Activated CD8-positive, alpha-beta T cell treated with anti-CD3 and anti-CD28 coated beads for 36 hours (primary cell): Measurements from ENCODE around the gene VSTM4. TPM values are rescaled to one million over a fixed set of nuclear protein-coding genes. Genes with fewer than 3 reads are reported as not detected.

ENCODE experiments used
- ATAC-seq: fragments of 200-7000 bp; cut with Tn5 transposase; one replicate; pipeline ENCODE4 v1.10.0; 2021; ENCODE audit warnings: mild to moderate bottlenecking, moderate library complexity
- CTCF ChIA-PET: fragments of 350-600 bp; sonication (Branson Sonifier 250); formaldehyde crosslinking; loops from one replicate; lab custom pipeline; 2021; ENCODE audit warnings: antibody characterized with exemption; lab: Charles Lee
- POLR2A ChIA-PET: fragments of 350-600 bp; sonication (Branson Sonifier 250); formaldehyde crosslinking; loops from one replicate; lab custom pipeline; 2021; ENCODE audit warnings: antibody characterized with exemption; lab: Charles Lee
- DNase-seq: peaks from one replicate; pipeline ENCODE4 v3.0.0-alpha.2; 2020
- H3K27ac Mint-ChIP-seq: one replicate; pipeline ENCODE4 v1.8.0; 2021; ENCODE audit warnings: mild to moderate bottlenecking, mixed read lengths
- H3K27me3 Mint-ChIP-seq: one replicate; pipeline ENCODE4 v1.8.0; 2021; ENCODE audit warnings: mixed read lengths
- H3K36me3 Mint-ChIP-seq: one replicate; pipeline ENCODE4 v1.8.0; 2021; ENCODE audit warnings: low read depth, mixed read lengths
- H3K4me1 Mint-ChIP-seq: one replicate; pipeline ENCODE4 v1.8.0; 2021; ENCODE audit warnings: low read depth, mixed read lengths
- H3K4me3 Mint-ChIP-seq: one replicate; pipeline ENCODE4 v1.8.0; 2021; ENCODE audit warnings: mild to moderate bottlenecking, moderate library complexity, mixed read lengths
- H3K9me3 Mint-ChIP-seq: one replicate; pipeline ENCODE4 v1.8.0; 2021; ENCODE audit warnings: mixed read lengths
- CTCF ChIP-seq: fragments of 200-600 bp; IDR thresholded peaks from one replicate; pipeline ENCODE4 v1.8.0; 2022; ENCODE audit warnings: antibody characterized with exemption, mild to moderate bottlenecking
- intact Hi-C: fragments of 100-400 bp; cut with micrococcal nuclease; formaldehyde crosslinking; loops from one replicate; pipeline ENCODE4 v1.10.0; 2022
- microRNA-seq: library from miRNA; unstranded; fragments of <30 nt; microRNA quantifications from one replicate; pipeline ENCODE4 v1.2.0, GENCODE V29; 2022; ENCODE audit warnings: borderline microRNAs expressed, borderline replicate concordance
- total RNA-seq, 2 experiments: library from RNA; stranded (reverse); gene quantifications; one replicate each; pipeline ENCODE4 v1.2.3, GENCODE V29; 2021

VSTM4 gene
- total RNA-seq, 2 experiments from 2014 or later = 0.04 to 0.09 TPM

- ChIA-PET POLR2A (interaction anchor here (0.6 kb wide), 1 partner anchor 900 kb away, joined by 3 read pairs; no protein-coding TSS in a partner anchor), CTCF (no interaction called here)
- H3K27me3 Mint-ChIP-seq = no peaks in the 10 kb centered on the region
Observed at GRCh38 chr10:48970046-48970445, 145.3 kb downstream of the VSTM4 start.

GRCh38 chr10:48968036-48968435 is 147.3 kb downstream of the VSTM4 start:
- TF ChIP-seq CTCF = no peak
- DNase-seq (no peak), ATAC-seq (no peak)
- CTCF ChIA-PET = no interaction called here
- no peaks in the 10 kb centered on the region for H3K9me3 Mint-ChIP-seq
- no peak overlapping the region for H3K4me3 Mint-ChIP-seq
- intact Hi-C loops = no loop called here
- POLR2A ChIA-PET = no interaction called here
- H3K27ac Mint-ChIP-seq = no peak overlapping the region
- H3K4me1 Mint-ChIP-seq = no peaks in the 10 kb centered on the region
- H3K27me3 Mint-ChIP-seq = no peaks in the 10 kb centered on the region
- H3K36me3 Mint-ChIP-seq = no peaks in the 10 kb centered on the region

More at GRCh38 chr10:48970046-48970445, 145.3 kb downstream of the VSTM4 start:
- Mint-ChIP-seq H3K4me3 (no peak overlapping the region), H3K27ac (no peak overlapping the region), H3K36me3 (no peaks in the 10 kb centered on the region), H3K9me3 (no peaks in the 10 kb centered on the region), H3K4me1 (no peaks in the 10 kb centered on the region)
- DNase-seq (no peak), ATAC-seq (no peak)
- TF ChIP-seq CTCF = no peak
- intact Hi-C loops = no loop called here

- POLR2A ChIA-PET = no interaction called here
- Mint-ChIP-seq H3K27me3 (no peaks in the 10 kb centered on the region), H3K27ac (no peak overlapping the region), H3K36me3 (no peaks in the 10 kb centered on the region), H3K4me1 (no peaks in the 10 kb centered on the region), H3K4me3 (no peak overlapping the region), H3K9me3 (no peaks in the 10 kb centered on the region)
- no peak for DNase-seq
- TF ChIP-seq CTCF = no peak
- no peak for ATAC-seq
- intact Hi-C loops = no loop called here
- CTCF ChIA-PET = no interaction called here
Observed at GRCh38 chr10:48965460-48965859, 149.9 kb downstream of the VSTM4 start.

Small RNA genes lying within 50 kb of the gene (microRNA-seq; reads per million reads assigned to microRNA genes)
- gene MIR4294 = not detected

Other genes with a start within 250 kb of the VSTM4 start
- gene LRRC18, start 175.7 kb downstream of the VSTM4 start, total RNA-seq = not detected
- gene FAM170B, start 18.5 kb upstream of the VSTM4 start, total RNA-seq = not detected
- gene TMEM273, start 72.9 kb upstream of the VSTM4 start, total RNA-seq = 10 to 100 TPM; 16.6 to 19.0 TPM
- not detected for gene C10orf71, start 183.6 kb upstream of the VSTM4 start, total RNA-seq